ENCODE data around the gene NHSL1. TPM values are rescaled to one million over a fixed set of nuclear protein-coding genes. Genes with fewer than 3 reads are reported as not detected.

NHSL1 gene
- total and polyA plus RNA-seq, 9 of the 15 experiments (the other 6 are each of a cell fraction or from before 2014, with no cell fraction given): 0.09 to 0.20 TPM; not detected in 7

DNA sequence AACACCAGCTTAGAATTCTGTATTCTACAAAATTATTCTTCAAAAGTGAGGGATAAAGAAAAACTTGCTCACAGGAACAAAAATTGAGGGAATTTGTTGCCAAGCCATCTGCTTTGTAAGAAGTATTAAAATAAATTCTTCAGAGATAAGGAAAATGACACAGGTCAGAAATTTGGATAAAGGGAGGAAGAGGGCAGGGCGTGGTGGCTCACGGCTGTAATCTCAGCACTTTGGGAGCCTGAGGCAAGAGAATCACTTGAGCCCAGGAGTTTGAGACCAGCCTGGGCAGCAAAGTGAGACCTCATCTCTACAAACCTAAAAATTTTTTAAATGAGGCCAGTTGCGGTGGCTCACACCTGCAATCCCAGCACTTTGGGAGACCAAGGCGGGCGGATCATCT lies 109.7 kb downstream of the NHSL1 start:
- H3K9me3 ChIP-seq (replicated peaks; ENCODE audit: control insufficient read depth, insufficient read depth, low read depth, low read length): no peaks in the 10 kb centered on the region
- H3K4me3 ChIP-seq: no peak overlapping the region
- H3K9me1 ChIP-seq (ENCODE audit: control insufficient read depth, insufficient read depth, low read length): no peaks in the 10 kb centered on the region
- H2AFZ ChIP-seq (ENCODE audit: low read depth, low read length): no peak overlapping the region
- CTCF ChIA-PET (ENCODE audit: low intra/inter-chr PET ratio): interaction anchor here (0.6 kb wide), 1 partner anchor 1082 kb away, joined by 4 read pairs; no protein-coding TSS in a partner anchor
- H3K4me1 ChIP-seq (replicated peaks in 1 of 2; ENCODE audit: control insufficient read depth in 2 of 2, insufficient read depth in 2 of 2, low read length in 2 of 2): peaks cover 0 to 15% of the 10 kb centered on the region in 2 experiments; a peak in 2 of 5 replicates
- POLR2A ChIA-PET: no interaction called here
- ATAC-seq: no peak
- H3K36me3 ChIP-seq (ENCODE audit: control insufficient read depth, insufficient read depth, low read length): no peaks in the 10 kb centered on the region
- H3K79me2 ChIP-seq (ENCODE audit: control insufficient read depth, insufficient read depth, low read length): no peaks in the 10 kb centered on the region
- no peak overlapping the region for H3K27ac ChIP-seq (ENCODE audit: extremely low read depth, low read depth, low read length)
- no peak for TF ChIP-seq MAFK (IDR thresholded peaks at IDR 0.05; ENCODE audit: low read length)
- no peak for TF ChIP-seq ZNF408 (CRISPR knock-in tag; IDR thresholded peaks at IDR 0.05; ENCODE audit: low read depth)
- no peak for TF ChIP-seq BMI1 (IDR thresholded peaks at IDR 0.05; ENCODE audit: low read length)
- TF ChIP-seq RBM39 (optimal IDR thresholded peaks at IDR 0.05; ENCODE audit: low read depth, low read length): no peak
- no peak for TF ChIP-seq DACH1 (IDR thresholded peaks at IDR 0.05; ENCODE audit: partially characterized antibody)
- no peak for TF ChIP-seq ZNF76 (CRISPR knock-in tag; IDR thresholded peaks at IDR 0.05; ENCODE audit: borderline replicate concordance)
- BruUV-seq (replicated peaks): no TSS peak
- intact Hi-C loops (cut with micrococcal nuclease): loop anchor here (1.0 kb wide), 1 partner anchor 28 kb away; no protein-coding TSS in a partner anchor
- WGBS (ENCODE audit: insufficient coverage, low coverage, missing lambda C conversion rate): 2% methylated on average over 5 of the region's 5 CpGs
- in situ Hi-C loops (cut with MboI): no loop called here
- DNase-seq (ENCODE audit: extremely low read depth in 1 of 4, low spot score in 3 of 4): no peak
- H3K4me2 ChIP-seq (ENCODE audit: insufficient read depth, low read length): no peak overlapping the region
- H4K20me1 ChIP-seq (replicated peaks; ENCODE audit: control insufficient read depth, insufficient read depth, low read length): no peaks in the 10 kb centered on the region
- H3K27me3 ChIP-seq (ENCODE audit: control insufficient read depth in 2 of 2, insufficient read depth in 2 of 2, low read length in 2 of 2): peaks cover 8 to 12% of the 10 kb centered on the region in 2 experiments; a peak in 4 of 5 replicates
- no peak overlapping the region for H3K9ac ChIP-seq (ENCODE audit: insufficient read depth in 1 of 2, low read depth in 2 of 2, low read length in 2 of 2)
- FAIRE-seq: no peak

Measured in K562 (cell line).